Ovary (tissue), 3 donors: ENCODE data around the gene CD300LF.

Experiments
- POLR2A ChIP-seq: fragments of 450-650 bp; IDR thresholded peaks from one replicate; pipeline ENCODE4 v1.6.1; 2017; ENCODE audit warnings: antibody characterized with exemption, mild to moderate bottlenecking, moderate library complexity
- TF ChIP-seq, protein P1 (sequence below), 3 donors: fragments of 450-650 bp in 2 of 3; fragments of 200-600 bp in 1 of 3; IDR thresholded peaks; one replicate each; pipeline versions ENCODE4 v1.5.1 to v1.8.0; 2016 to 2022; ENCODE audit warnings: antibody characterized with exemption in 3 of 3, mild to moderate bottlenecking in 1 of 3
- donor health status: DM: no; HTN: no; CAD: no.

DNA sequence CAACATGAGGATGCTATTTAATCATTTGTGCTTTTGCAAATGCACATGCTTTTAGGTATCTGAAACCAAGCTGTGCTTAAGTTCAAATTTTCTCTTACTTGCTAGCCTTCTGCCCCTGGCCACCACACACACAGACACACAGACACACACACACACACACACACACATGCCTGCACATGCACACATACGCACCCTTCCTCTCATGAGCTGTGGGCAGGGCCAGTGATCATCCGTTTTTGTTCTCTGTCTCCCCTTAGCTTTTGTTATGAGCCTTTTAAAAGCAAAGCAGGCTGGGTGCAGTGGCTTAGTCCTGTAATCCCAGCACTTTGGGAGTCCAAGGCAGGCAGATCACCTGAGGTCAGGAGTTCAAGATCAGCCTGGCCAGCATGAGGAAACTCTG is 34.2 kb downstream of the CD300LF start:
- TF ChIP-seq, protein P1, sequence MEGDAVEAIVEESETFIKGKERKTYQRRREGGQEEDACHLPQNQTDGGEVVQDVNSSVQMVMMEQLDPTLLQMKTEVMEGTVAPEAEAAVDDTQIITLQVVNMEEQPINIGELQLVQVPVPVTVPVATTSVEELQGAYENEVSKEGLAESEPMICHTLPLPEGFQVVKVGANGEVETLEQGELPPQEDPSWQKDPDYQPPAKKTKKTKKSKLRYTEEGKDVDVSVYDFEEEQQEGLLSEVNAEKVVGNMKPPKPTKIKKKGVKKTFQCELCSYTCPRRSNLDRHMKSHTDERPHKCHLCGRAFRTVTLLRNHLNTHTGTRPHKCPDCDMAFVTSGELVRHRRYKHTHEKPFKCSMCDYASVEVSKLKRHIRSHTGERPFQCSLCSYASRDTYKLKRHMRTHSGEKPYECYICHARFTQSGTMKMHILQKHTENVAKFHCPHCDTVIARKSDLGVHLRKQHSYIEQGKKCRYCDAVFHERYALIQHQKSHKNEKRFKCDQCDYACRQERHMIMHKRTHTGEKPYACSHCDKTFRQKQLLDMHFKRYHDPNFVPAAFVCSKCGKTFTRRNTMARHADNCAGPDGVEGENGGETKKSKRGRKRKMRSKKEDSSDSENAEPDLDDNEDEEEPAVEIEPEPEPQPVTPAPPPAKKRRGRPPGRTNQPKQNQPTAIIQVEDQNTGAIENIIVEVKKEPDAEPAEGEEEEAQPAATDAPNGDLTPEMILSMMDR (IDR thresholded peaks at IDR 0.05) = no peak
- TF ChIP-seq POLR2A = no peak
